NT2/D1 (cell line): ENCODE data around the gene PLVAP.

ENCODE experiments used
- DNase-seq: peaks from one replicate; pipeline ENCODE4 v3.0.0-alpha.2; 2011; ENCODE audit warnings: low read depth, low spot score
- H3K27me3 ChIP-seq: 2 replicates; pipeline ENCODE4 v1.6.0; 2011; ENCODE audit warnings: mild to moderate bottlenecking; ENCODE audit not compliant: insufficient read length, insufficient read depth
- H3K36me3 ChIP-seq: 2 replicates; pipeline ENCODE4 v1.6.1; 2011; ENCODE audit warnings: mild to moderate bottlenecking, low read length, mixed read lengths; ENCODE audit not compliant: insufficient read depth, insufficient read length
- H3K4me1 ChIP-seq: 2 replicates; pipeline ENCODE4 v1.5.1; 2011; ENCODE audit not compliant: insufficient read depth, insufficient read length
- H3K4me3 ChIP-seq: 2 replicates; pipeline ENCODE4 v1.5.1; 2011; ENCODE audit warnings: low read depth; ENCODE audit not compliant: insufficient read length
- H3K9ac ChIP-seq: 2 replicates; pipeline ENCODE4 v1.6.0; 2011; ENCODE audit warnings: low read depth; ENCODE audit not compliant: insufficient read length
- H3K9me3 ChIP-seq: 2 replicates; pipeline ENCODE4 v1.5.1; 2011; ENCODE audit warnings: mild to moderate bottlenecking, low read length; ENCODE audit not compliant: insufficient read depth
- SUZ12 ChIP-seq: IDR thresholded peaks from 2 replicates; pipeline ENCODE4 v1.6.1; 2011; ENCODE audit not compliant: insufficient read length, insufficient read depth; ENCODE audit errors: extremely low read depth
- YY1 ChIP-seq: IDR thresholded peaks from 2 replicates; pipeline ENCODE4 v1.6.1; 2011; ENCODE audit not compliant: insufficient read length, insufficient read depth
- ZNF274 ChIP-seq: IDR thresholded peaks from 2 replicates; pipeline ENCODE4 v1.6.1; 2011; ENCODE audit warnings: mild to moderate bottlenecking, low read depth, low read length

PLVAP gene

GRCh38 chr19:17314007-17314593 lies 63.0 kb downstream of the PLVAP start:
- Histone ChIP-seq H3K4me1 (peaks cover 23% of the 10 kb centered on the region), H3K4me3 (no peak overlapping the region), H3K9me3 (no peaks in the 10 kb centered on the region), H3K27me3 (no peaks in the 10 kb centered on the region), H3K9ac (no peak overlapping the region), H3K36me3 (peaks cover 55% of the 10 kb centered on the region)
- DNase-seq: no peak
- TF ChIP-seq YY1 (no peak), SUZ12 (no peak), ZNF274 (no peak)

GRCh38 chr19:17312189-17313113 lies 64.7 kb downstream of the PLVAP start:
- H3K9ac ChIP-seq: peak overlapping the region; percentile 62

DNA sequence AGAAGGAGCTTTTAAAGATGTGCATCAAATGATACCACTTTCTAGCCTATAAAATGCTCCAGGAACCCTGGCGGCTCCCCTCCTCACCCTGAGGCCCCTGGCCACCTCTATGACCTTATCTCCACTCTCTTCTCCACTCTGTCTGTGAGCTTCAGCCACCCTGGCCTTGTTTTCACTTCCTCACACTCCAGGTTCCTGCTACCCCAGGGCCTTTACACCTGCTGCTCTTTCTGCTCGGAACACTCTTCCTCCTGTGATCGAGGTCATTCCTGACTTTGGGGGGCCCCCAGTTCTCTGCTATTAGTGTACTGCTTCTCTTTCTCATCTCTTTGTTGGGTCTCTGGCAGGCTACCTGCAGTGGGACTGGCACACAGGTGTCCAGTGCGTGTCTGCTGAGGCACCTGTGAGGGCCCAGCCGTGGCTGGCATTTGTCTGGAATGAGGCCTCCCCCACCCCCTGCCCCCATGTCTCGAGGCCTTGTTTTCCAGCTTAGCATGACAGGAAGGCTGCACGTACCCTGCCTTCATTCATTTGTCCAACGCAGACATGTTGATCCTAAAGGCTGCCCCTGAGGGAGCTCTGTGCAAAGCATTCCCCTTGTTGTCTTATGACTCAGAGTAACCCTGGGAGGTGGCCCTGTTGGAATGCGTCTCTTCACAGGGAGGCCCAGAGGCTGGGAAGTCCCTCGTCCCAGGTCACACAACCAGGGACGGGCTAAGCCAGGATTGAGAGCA lies 65.5 kb downstream of the PLVAP start:
- no peaks in the 10 kb centered on the region for H3K27me3 ChIP-seq
- TF ChIP-seq ZNF274 (no peak), YY1 (no peak), SUZ12 (no peak)
- no peak overlapping the region for H3K4me3 ChIP-seq
- peak overlapping the region; percentile 62 for H3K9ac ChIP-seq
- no peaks in the 10 kb centered on the region for H3K9me3 ChIP-seq
- peaks cover 23% of the 10 kb centered on the region for H3K4me1 ChIP-seq
- DNase-seq: no peak
- peaks cover 47% of the 10 kb centered on the region for H3K36me3 ChIP-seq

More at GRCh38 chr19:17312189-17313113, 64.7 kb downstream of the PLVAP start:
- peaks cover 23% of the 10 kb centered on the region for H3K4me1 ChIP-seq
- H3K27me3 ChIP-seq: no peaks in the 10 kb centered on the region
- no peak for TF ChIP-seq ZNF274
- TF ChIP-seq YY1: no peak
- TF ChIP-seq SUZ12: no peak
- no peaks in the 10 kb centered on the region for H3K9me3 ChIP-seq
- H3K4me3 ChIP-seq: no peak overlapping the region
- H3K36me3 ChIP-seq: peaks cover 49% of the 10 kb centered on the region
- no peak for DNase-seq

DNA sequence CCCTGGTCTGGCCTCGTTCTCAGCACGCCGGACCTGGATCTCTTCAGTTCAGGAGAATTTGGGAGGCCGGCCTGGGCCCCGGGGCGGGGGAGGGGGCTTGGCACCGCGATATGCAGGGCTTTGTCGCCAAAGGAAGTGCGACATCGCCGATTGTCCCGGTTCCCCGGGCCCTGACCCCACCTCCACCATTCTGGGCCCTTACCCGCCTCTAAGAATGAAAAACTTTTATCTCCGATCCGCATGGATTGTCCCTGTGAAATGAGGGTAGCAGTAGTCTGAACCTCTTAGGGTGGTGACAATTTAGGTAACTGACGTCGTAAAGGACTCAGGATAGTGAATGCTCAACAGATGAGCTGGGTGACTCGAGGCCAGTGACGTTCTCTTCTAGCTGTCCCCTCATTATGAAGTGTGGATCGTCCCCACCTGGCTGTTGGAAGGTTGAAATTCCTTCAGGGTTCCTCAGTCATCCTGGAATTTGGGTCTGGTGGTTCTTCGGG lies 67.1 kb downstream of the PLVAP start:
- peaks cover 35% of the 10 kb centered on the region for H3K36me3 ChIP-seq
- peaks cover 23% of the 10 kb centered on the region for H3K4me1 ChIP-seq
- DNase-seq: no peak
- TF ChIP-seq SUZ12: no peak
- TF ChIP-seq ZNF274: no peak
- no peak for TF ChIP-seq YY1
- H3K27me3 ChIP-seq: no peaks in the 10 kb centered on the region
- H3K4me3 ChIP-seq: peak overlapping the region; percentile 78
- peak overlapping the region; percentile 89 for H3K9ac ChIP-seq
- no peaks in the 10 kb centered on the region for H3K9me3 ChIP-seq

DNA sequence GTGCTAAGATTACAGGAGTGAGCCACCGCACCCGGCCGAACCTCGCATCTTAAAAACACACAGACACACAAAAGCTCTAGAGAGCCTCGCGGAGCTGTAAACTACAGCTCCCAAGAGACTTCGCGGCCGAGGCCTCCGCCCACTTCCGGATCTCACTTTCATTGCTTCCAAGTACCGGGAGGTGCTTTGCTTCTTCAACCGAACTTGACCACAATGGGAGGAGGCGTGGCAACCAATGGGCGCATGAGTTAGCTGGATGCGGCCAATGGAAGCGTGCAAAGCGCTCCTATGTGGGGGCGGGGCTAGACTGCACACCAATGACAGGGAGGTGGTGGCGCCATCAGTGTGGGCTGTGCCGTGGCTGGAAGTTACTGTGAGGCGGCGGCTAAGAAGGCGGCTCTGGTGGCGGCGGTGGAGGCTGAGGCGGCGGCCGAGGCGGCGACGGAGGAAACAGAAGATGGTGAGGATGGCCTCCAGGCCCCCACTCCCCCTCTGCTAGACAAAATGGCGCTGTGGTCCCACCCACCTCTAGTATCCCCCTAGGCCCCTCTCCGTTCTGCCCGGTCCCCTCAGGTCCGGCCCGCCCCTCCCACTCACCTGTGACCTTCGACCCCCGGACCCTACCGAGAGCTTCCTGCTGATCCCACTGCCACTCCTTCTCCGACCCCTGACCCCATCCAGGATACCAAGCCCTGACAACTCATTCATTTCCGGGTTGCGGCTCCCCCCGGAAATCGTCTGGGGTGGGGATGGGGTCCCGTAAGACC lies 67.8 kb downstream of the PLVAP start, which contains the start of gene DDA1:
TSS of gene DDA1 (plus strand) at position 366 of the 767 bp plus-strand sequence. CDS start at position 458, 92 bp downstream.
- TF ChIP-seq ZNF274 (no peak), SUZ12 (no peak), YY1 (no peak)

DNA sequence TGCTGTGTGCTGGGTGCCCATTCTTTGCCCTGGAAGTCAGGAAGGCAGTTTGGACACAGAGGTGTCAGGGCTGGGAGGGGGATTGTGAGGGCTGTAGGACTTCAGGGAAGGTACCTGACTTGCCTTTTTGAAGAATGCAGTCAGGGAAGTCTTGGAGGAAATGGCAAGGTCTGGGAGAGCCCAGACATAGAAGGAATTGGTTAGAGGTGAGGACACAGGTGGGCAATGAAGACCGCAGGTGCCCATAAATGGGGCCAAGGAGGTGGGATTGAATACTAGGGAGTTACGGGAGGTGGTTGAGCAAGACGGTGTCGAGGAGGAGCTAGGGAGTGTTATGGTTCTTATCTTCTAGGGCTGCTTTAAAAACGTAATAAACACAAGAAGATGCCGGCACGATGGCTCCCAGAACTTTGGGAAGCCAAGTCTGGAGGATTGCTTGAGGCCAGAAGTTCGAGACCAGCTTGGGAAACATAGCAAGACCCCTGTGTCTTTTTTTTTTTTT lies 69.2 kb downstream of the PLVAP start:
- H3K36me3 ChIP-seq: peaks cover 16% of the 10 kb centered on the region
- DNase-seq: no peak
- H3K4me1 ChIP-seq: peaks cover 23% of the 10 kb centered on the region
- no peaks in the 10 kb centered on the region for H3K27me3 ChIP-seq
- no peaks in the 10 kb centered on the region for H3K9me3 ChIP-seq
- TF ChIP-seq ZNF274: no peak
- TF ChIP-seq YY1: no peak
- no peak for TF ChIP-seq SUZ12
- H3K4me3 ChIP-seq: no peak overlapping the region
- H3K9ac ChIP-seq: no peak overlapping the region

More for the DNA sequence above, 67.8 kb downstream of the PLVAP start, which contains the start of gene DDA1:
- Histone ChIP-seq H3K4me3 (peak within 1 kb of the TSS; percentile 78), H3K9me3 (no peaks in the 10 kb centered on the region), H3K9ac (peak within 1 kb of the TSS; percentile 89), H3K4me1 (peaks cover 25% of the 10 kb centered on the region), H3K36me3 (peaks cover 30% of the 10 kb centered on the region), H3K27me3 (no peaks in the 10 kb centered on the region)
- DNase-seq: peak; percentile 100
